Stimulated activated naive B cell treated with anti-CD40 and anti-IgM and Interleukin-4, amounts not matched to agents 10 μg/mL and 1 μg/mL and 100 μg/mL, for 72 hours (primary cell): ENCODE measurements around the gene RBSN.

Source experiments
- ATAC-seq, 2 donors: fragments of 150-1000 bp; cut with Tn5 transposase; replicated peaks; 2 replicates each; pipeline ENCODE4 v1.10.0; 2021; ENCODE audit warnings: moderate library complexity in 1 of 2
- DNase-seq: peaks from one replicate; pipeline ENCODE4 v3.0.0; 2021
- H3K27ac Mint-ChIP-seq: one replicate; pipeline ENCODE4 v1.8.0; 2022; ENCODE audit warnings: mild to moderate bottlenecking, mixed read lengths
- H3K27me3 Mint-ChIP-seq, 2 donors: one replicate each; pipeline ENCODE4 v1.8.0; 2022; ENCODE audit warnings: mixed read lengths in 2 of 2
- H3K36me3 Mint-ChIP-seq, 2 donors: one replicate each; pipeline ENCODE4 v1.8.0; 2022; ENCODE audit warnings: mixed read lengths in 2 of 2, mild to moderate bottlenecking in 1 of 2
- H3K4me1 Mint-ChIP-seq, 2 donors: one replicate each; pipeline ENCODE4 v1.8.0; 2022; ENCODE audit warnings: mixed read lengths in 2 of 2, mild to moderate bottlenecking in 1 of 2
- H3K4me3 Mint-ChIP-seq, 2 donors: one replicate each; pipeline ENCODE4 v1.8.0; 2022; ENCODE audit warnings: mild to moderate bottlenecking in 2 of 2, mixed read lengths in 2 of 2, moderate library complexity in 1 of 2
- H3K9me3 Mint-ChIP-seq, 2 donors: one replicate each; pipeline ENCODE4 v1.8.0; 2022; ENCODE audit warnings: mixed read lengths in 2 of 2, mild to moderate bottlenecking in 1 of 2

RBSN gene

DNA sequence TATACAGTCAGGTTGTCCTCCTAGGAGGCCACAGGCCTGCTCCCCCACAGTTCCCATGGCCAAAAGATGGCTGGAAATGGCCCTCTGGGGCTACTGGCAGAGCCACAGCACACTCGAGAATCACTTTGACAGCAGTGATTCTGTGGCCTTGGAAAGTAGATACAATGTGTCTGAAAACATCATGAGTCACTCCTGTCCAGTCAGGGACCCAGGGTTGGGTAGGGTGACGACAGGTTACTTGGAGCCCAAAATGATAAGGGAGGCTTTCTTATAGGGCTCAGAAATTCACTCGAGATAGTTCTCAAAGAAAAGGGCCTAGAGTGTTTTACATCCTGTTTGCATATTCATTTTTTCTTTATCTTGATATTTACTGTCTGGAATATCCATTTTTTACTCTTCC lies 58.1 kb downstream of the RBSN start:
- Mint-ChIP-seq H3K4me3 (no peak overlapping the region), H3K27me3 (no peaks in the 10 kb centered on the region), H3K36me3 (peaks cover 30 to 47% of the 10 kb centered on the region in 2 donors), H3K4me1 (peaks cover 2 to 10% of the 10 kb centered on the region in 2 donors), H3K27ac (peak overlapping the region; percentile 27), H3K9me3 (no peaks in the 10 kb centered on the region)
- DNase-seq (no peak), ATAC-seq (no peak)

- H3K36me3 Mint-ChIP-seq: peaks cover 31 to 48% of the 10 kb centered on the region in 2 donors
- no peaks in the 10 kb centered on the region for H3K4me1 Mint-ChIP-seq
- no peaks in the 10 kb centered on the region for H3K27me3 Mint-ChIP-seq
- H3K4me3 Mint-ChIP-seq: no peak overlapping the region
- H3K9me3 Mint-ChIP-seq: no peaks in the 10 kb centered on the region
- ATAC-seq (no peak), DNase-seq (no peak)
- no peak overlapping the region for H3K27ac Mint-ChIP-seq
These were observed 60.6 kb downstream of the RBSN start for GRCh38 chr3:15038306-15038705.

DNA sequence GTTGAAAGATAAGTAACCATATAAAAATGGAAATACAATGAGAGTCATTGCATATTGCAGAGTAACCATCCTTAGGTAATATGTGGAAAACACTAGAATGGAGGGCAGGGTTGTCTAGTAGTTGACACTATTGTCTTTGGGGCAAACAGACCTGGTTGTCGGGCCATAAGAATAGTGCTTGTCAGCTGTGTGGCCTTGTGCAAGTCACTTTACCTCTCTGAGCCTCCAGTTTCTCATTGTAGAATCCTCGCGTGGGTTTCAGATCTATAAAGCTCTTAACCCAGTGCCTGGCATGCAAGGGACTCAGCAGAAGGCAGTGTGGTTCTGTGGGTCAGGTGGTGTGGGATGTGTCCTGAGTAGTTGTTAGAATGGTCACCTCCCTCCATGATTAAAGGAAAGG lies 65.8 kb downstream of the RBSN start:
- H3K4me3 Mint-ChIP-seq: no peak overlapping the region
- no peaks in the 10 kb centered on the region for H3K27me3 Mint-ChIP-seq
- no peak for DNase-seq
- H3K4me1 Mint-ChIP-seq: peaks cover 0 to 1% of the 10 kb centered on the region in 2 donors
- peaks cover 34 to 50% of the 10 kb centered on the region in 2 donors for H3K36me3 Mint-ChIP-seq
- peak overlapping the region; percentile 20 for H3K27ac Mint-ChIP-seq
- H3K9me3 Mint-ChIP-seq: no peaks in the 10 kb centered on the region
- no peak for ATAC-seq

GRCh38 chr3:15032650-15033049 lies 66.3 kb downstream of the RBSN start:
- Mint-ChIP-seq H3K4me1 (peaks cover 0 to 1% of the 10 kb centered on the region in 2 donors), H3K27ac (no peak overlapping the region), H3K9me3 (no peaks in the 10 kb centered on the region), H3K4me3 (no peak overlapping the region), H3K36me3 (peaks cover 36 to 54% of the 10 kb centered on the region in 2 donors), H3K27me3 (no peaks in the 10 kb centered on the region)
- DNase-seq: no peak
- ATAC-seq: no peak

- Mint-ChIP-seq H3K36me3 (peaks cover 42 to 68% of the 10 kb centered on the region in 2 donors), H3K27ac (no peak overlapping the region), H3K27me3 (no peaks in the 10 kb centered on the region), H3K4me3 (no peak overlapping the region), H3K4me1 (peaks cover 0 to 1% of the 10 kb centered on the region in 2 donors), H3K9me3 (no peaks in the 10 kb centered on the region)
- no peak for ATAC-seq
- no peak for DNase-seq
These were observed 69.3 kb downstream of the RBSN start for GRCh38 chr3:15029625-15030024.

GRCh38 chr3:15023719-15024118 lies 75.2 kb downstream of the RBSN start:
- Mint-ChIP-seq H3K27me3 (no peaks in the 10 kb centered on the region), H3K4me3 (no peak overlapping the region), H3K27ac (no peak overlapping the region), H3K9me3 (no peaks in the 10 kb centered on the region), H3K4me1 (no peaks in the 10 kb centered on the region), H3K36me3 (peaks cover 30 to 61% of the 10 kb centered on the region in 2 donors)
- DNase-seq: no peak
- no peak for ATAC-seq

DNA sequence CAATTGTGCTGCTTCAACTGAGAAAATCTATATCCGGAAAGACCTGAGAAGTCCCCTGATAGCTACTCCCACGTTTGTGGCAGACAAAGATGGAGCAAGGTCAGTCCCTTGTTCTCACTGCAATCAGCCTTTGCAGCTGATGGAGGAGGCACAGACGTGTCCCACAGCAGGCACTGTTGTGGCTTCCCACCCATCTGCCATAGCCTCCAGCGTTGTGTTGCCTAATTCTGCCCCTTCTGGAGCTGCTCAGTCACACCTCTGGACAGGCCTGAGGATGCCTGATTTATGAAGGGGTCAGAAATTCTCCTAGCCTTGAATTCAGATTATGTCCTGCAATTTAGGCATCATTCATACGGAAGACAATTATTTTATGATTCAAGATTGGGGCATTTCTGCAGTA lies 75.7 kb downstream of the RBSN start:
- no peaks in the 10 kb centered on the region for H3K4me1 Mint-ChIP-seq
- DNase-seq (no peak), ATAC-seq (no peak)
- H3K27me3 Mint-ChIP-seq: no peaks in the 10 kb centered on the region
- H3K4me3 Mint-ChIP-seq: no peak overlapping the region
- no peaks in the 10 kb centered on the region for H3K9me3 Mint-ChIP-seq
- H3K27ac Mint-ChIP-seq: no peak overlapping the region
- H3K36me3 Mint-ChIP-seq: peaks cover 26 to 59% of the 10 kb centered on the region in 2 donors
